Right lobe of liver (tissue), 6 donors: ENCODE data around the gene ALDOB. TPM values are rescaled to one million over a fixed set of nuclear protein-coding genes. Genes with fewer than 3 reads are reported as not detected.

ENCODE experiments used
- ATAC-seq, 4 donors: fragments of 200-7000 bp; cut with Tn5 transposase; one replicate each; pipeline ENCODE4 v1.9.1; 2020; ENCODE audit warnings: mild to moderate bottlenecking in 4 of 4, moderate library complexity in 4 of 4
- DNase-seq, 3 donors: peaks; one replicate each; pipeline ENCODE4 v3.0.0-alpha.2; 2020
- H3K27ac ChIP-seq, 3 donors: fragments of 200-600 bp; one replicate each; pipeline ENCODE4 v1.8.0; 2022
- H3K27me3 ChIP-seq, 2 donors: fragments of 200-600 bp; one replicate each; pipeline ENCODE4 v1.8.0; 2022
- H3K36me3 ChIP-seq, 4 donors: fragments of 200-600 bp; sonication (generic) in 1 of 4; one replicate each; pipeline versions ENCODE4 v1.5.1 to v1.8.0; 2017 to 2022; ENCODE audit warnings: control low read depth in 1 of 4
- H3K4me1 ChIP-seq, 4 donors: fragments of 200-600 bp; sonication (generic) in 1 of 4; one replicate each; pipeline versions ENCODE4 v1.5.1 to v1.8.0; 2017 to 2022; ENCODE audit warnings: control low read depth in 1 of 4
- H3K4me3 ChIP-seq, 3 donors: fragments of 200-600 bp; one replicate each; pipeline ENCODE4 v1.8.0; 2022
- H3K9me3 ChIP-seq, 4 donors: fragments of 200-600 bp; sonication (generic) in 1 of 4; one replicate each; pipeline versions ENCODE4 v1.5.1 to v1.8.0; 2017 to 2022; ENCODE audit warnings: control low read depth in 1 of 4
- POLR2A ChIP-seq: fragments of 450-650 bp; IDR thresholded peaks from one replicate; pipeline ENCODE4 v1.6.1; 2017; ENCODE audit warnings: antibody characterized with exemption, mild to moderate bottlenecking
- WGBS: methylation state at CpG from one replicate; pipeline ENCODE4 v1.1.6; 2018; ENCODE audit warnings: low coverage, low lambda C conversion rate; ENCODE audit not compliant: insufficient coverage; ENCODE audit errors: missing lambda C conversion rate; 5-methylcytosine and 5-hydroxymethylcytosine counted together
- intact Hi-C, 2 donors: fragments of 100-400 bp; cut with DNase I; formaldehyde crosslinking; loops; one replicate each; pipeline versions ENCODE4 v1.11.2 to v1.14.1; 2022
- total RNA-seq, 6 experiments: library from RNA; depleted of rRNA in 2 of 6; stranded (reverse); fragments of >200 nt in 2 of 6; fragmentation: NEBNext Ultra II Directional in 3 of 6; extraction: Animal tissue kit (Norgen Biotek cat#: 25700) in 3 of 6; gene quantifications; one replicate each; pipeline versions ENCODE4 v1.1.0 to v1.2.4, GENCODE V29; 2016 to 2023
- TF ChIP-seq, protein P1 (sequence below), 4 donors: fragments of 200-600 bp in 3 of 4; fragments of 450-650 bp in 1 of 4; IDR thresholded peaks; one replicate each; pipeline versions ENCODE4 v1.5.1 to v1.8.0; 2016 to 2022; ENCODE audit warnings: antibody characterized with exemption in 4 of 4, mild to moderate bottlenecking in 2 of 4
- donor health status: DM: no; HTN: yes; CAD: no.
- donor health status: DM: no; HTN: no; CAD: no.
- donor health status: DM: no; HTN: no; CAD: no.
- donor health status: DM: no; HTN: yes; CAD: no.
- donor health status: DM: no; HTN: yes; CAD: no.

Gene ALDOB
- total RNA-seq, 6 experiments from 2014 or later, result 2,876 to 4,505 (median 3,144) TPM

DNA sequence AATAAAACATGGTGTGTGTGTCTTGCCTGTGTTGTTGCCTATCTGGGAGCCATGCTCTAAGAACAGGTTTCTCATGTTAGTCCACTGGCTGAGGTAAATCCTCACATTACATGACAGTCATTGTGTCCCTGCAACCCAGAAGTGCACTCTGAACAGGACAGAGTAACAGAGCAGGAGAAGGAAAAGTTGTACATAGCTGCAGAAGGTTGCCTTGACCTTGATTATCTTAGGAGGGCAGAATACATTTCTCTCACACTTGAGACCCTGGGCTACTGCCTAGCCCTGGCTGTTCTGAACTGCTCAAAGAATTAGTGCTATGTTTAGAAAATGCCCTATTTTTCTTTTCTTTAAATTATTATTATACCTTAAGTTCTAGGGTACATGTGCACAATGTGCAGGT lies 20.0 kb downstream of the ALDOB start:
- H3K4me1 ChIP-seq, result no peaks in the 10 kb centered on the region
- peaks cover 0 to 4% (median under 1%) of the 10 kb centered on the region in 4 donors for H3K36me3 ChIP-seq
- ATAC-seq, result no peak
- H3K27me3 ChIP-seq, result no peaks in the 10 kb centered on the region
- no peak overlapping the region for H3K27ac ChIP-seq
- H3K9me3 ChIP-seq, result peaks cover 0 to 21% (median 8%) of the 10 kb centered on the region in 4 donors
- no peak for DNase-seq
- H3K4me3 ChIP-seq, result no peak overlapping the region
- TF ChIP-seq POLR2A, result no peak
- TF ChIP-seq, protein P1, sequence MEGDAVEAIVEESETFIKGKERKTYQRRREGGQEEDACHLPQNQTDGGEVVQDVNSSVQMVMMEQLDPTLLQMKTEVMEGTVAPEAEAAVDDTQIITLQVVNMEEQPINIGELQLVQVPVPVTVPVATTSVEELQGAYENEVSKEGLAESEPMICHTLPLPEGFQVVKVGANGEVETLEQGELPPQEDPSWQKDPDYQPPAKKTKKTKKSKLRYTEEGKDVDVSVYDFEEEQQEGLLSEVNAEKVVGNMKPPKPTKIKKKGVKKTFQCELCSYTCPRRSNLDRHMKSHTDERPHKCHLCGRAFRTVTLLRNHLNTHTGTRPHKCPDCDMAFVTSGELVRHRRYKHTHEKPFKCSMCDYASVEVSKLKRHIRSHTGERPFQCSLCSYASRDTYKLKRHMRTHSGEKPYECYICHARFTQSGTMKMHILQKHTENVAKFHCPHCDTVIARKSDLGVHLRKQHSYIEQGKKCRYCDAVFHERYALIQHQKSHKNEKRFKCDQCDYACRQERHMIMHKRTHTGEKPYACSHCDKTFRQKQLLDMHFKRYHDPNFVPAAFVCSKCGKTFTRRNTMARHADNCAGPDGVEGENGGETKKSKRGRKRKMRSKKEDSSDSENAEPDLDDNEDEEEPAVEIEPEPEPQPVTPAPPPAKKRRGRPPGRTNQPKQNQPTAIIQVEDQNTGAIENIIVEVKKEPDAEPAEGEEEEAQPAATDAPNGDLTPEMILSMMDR (IDR thresholded peaks at IDR 0.05), result no peak
- intact Hi-C loops, result no loop called here

DNA sequence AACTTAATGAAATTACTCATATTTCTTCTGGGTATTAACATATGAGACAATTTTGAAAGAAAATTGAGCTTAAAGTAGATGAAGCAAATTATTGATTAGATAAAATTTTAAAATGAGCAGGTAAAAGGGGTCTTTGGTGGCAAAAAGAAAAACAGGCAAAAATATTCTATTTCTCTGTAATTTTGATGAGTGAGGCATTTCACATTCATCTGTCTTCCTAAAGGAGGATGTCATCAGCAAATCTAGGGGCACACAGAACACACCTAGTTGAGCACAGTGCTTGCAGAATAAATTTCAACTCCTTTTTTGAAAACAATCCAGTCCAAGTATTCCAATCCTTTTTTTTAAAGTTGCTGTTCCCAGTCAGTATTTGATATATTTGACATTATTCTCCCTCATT lies 20.7 kb downstream of the ALDOB start:
- Histone ChIP-seq H3K27me3 (no peaks in the 10 kb centered on the region), H3K27ac (no peak overlapping the region), H3K4me3 (no peak overlapping the region), H3K4me1 (no peaks in the 10 kb centered on the region), H3K9me3 (peaks cover 0 to 27% (median 12%) of the 10 kb centered on the region in 4 donors), H3K36me3 (no peaks in the 10 kb centered on the region)
- ATAC-seq (no peak), DNase-seq (no peak)
- intact Hi-C loops, result no loop called here
- no peak for TF ChIP-seq POLR2A
- TF ChIP-seq, protein P1 (IDR thresholded peaks at IDR 0.05), result no peak

DNA sequence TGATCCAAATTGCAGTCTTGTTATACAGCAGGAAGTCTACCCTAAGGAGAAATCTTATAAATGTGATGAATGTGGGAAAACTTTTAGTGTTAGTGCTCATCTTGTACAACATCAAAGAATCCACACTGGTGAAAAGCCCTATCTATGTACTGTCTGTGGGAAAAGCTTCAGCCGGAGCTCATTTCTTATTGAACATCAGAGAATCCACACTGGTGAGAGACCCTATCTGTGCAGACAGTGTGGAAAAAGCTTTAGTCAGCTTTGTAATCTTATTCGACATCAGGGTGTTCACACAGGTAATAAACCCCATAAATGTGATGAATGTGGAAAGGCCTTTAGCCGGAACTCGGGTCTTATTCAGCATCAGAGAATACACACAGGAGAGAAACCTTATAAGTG lies 26.5 kb downstream of the ALDOB start:
- no peaks in the 10 kb centered on the region for H3K4me1 ChIP-seq
- no peak overlapping the region for H3K27ac ChIP-seq
- no peak for DNase-seq
- intact Hi-C loops, result no loop called here
- H3K9me3 ChIP-seq, result peaks cover 3 to 61% (median 29%) of the 10 kb centered on the region in 4 donors
- 97% methylated on average over 4 of the region's 4 CpGs for WGBS
- H3K36me3 ChIP-seq, result peaks cover 0 to 37% (median 30%) of the 10 kb centered on the region in 4 donors
- H3K27me3 ChIP-seq, result no peaks in the 10 kb centered on the region
- H3K4me3 ChIP-seq, result no peak overlapping the region
- TF ChIP-seq POLR2A, result no peak
- TF ChIP-seq, protein P1 (IDR thresholded peaks at IDR 0.05), result no peak
- no peak for ATAC-seq

DNA sequence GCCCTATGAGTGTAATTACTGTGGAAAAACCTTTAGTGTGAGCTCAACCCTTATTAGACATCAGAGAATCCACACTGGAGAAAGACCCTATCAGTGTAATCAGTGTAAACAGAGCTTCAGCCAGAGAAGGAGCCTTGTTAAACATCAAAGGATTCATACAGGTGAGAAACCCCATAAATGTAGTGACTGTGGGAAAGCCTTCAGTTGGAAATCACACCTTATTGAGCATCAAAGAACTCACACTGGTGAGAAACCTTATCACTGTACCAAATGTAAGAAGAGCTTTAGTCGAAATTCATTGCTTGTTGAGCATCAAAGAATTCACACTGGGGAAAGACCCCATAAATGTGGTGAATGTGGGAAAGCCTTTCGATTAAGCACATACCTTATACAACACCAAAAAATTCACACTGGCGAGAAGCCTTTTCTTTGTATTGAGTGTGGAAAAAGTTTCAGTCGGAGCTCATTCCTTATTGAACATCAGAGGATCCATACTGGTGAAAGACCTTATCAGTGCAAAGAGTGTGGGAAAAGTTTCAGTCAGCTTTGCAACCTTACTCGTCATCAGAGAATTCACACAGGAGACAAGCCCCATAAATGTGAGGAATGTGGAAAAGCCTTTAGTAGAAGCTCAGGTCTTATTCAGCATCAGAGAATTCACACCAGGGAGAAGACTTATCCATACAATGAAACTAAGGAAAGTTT lies 27.0 kb downstream of the ALDOB start:
- intact Hi-C loops, result no loop called here
- Histone ChIP-seq H3K27ac (no peak overlapping the region), H3K9me3 (peaks cover 3 to 61% (median 29%) of the 10 kb centered on the region in 4 donors), H3K4me3 (no peak overlapping the region), H3K36me3 (peaks cover 0 to 42% (median 35%) of the 10 kb centered on the region in 4 donors), H3K4me1 (no peaks in the 10 kb centered on the region), H3K27me3 (no peaks in the 10 kb centered on the region)
- no peak for TF ChIP-seq POLR2A
- TF ChIP-seq, protein P1 (IDR thresholded peaks at IDR 0.05), result no peak
- no peak for DNase-seq
- 98% methylated on average over 5 of the region's 5 CpGs for WGBS
- no peak for ATAC-seq
